Left colon (tissue), 2 donors: Measurements from ENCODE around the gene SRGAP3. TPM values are rescaled to one million over a fixed set of nuclear protein-coding genes. Genes with fewer than 3 reads are reported as not detected.

Experiments
- ATAC-seq: fragments of 200-7000 bp; cut with Tn5 transposase; one replicate; pipeline ENCODE4 v1.9.1; 2020; ENCODE audit warnings: mild to moderate bottlenecking, moderate library complexity
- DNase-seq, 2 donors: peaks; one replicate each; pipeline ENCODE4 v3.0.0-alpha.2; 2020
- intact Hi-C, 2 donors: fragments of 100-400 bp; cut with DNase I in 1 of 2; cut with micrococcal nuclease in 1 of 2; formaldehyde crosslinking; loops; one replicate each; pipeline versions ENCODE4 v1.11.2 to v1.14.0; 2022; cut with DNase I, micrococcal nuclease
- total RNA-seq, 2 donors: library from RNA; stranded (reverse); fragmentation: NEBNext Ultra II Directional; extraction: Animal tissue kit (Norgen Biotek cat#: 25700); gene quantifications; one replicate each; pipeline ENCODE4 v1.2.1, GENCODE V29; 2021
- donor health status: DM: no; HTN: no; CAD: no.
- donor health status: DM: yes; HTN: yes; CAD: no.

The SRGAP3 gene
- total RNA-seq, 2 donors from 2014 or later, result 7.9 to 8.0 TPM

GRCh38 chr3:9161298-9161697 lies 88.1 kb downstream of the SRGAP3 start:
- intact Hi-C loops, result no loop called here
- ATAC-seq, result no peak

DNA sequence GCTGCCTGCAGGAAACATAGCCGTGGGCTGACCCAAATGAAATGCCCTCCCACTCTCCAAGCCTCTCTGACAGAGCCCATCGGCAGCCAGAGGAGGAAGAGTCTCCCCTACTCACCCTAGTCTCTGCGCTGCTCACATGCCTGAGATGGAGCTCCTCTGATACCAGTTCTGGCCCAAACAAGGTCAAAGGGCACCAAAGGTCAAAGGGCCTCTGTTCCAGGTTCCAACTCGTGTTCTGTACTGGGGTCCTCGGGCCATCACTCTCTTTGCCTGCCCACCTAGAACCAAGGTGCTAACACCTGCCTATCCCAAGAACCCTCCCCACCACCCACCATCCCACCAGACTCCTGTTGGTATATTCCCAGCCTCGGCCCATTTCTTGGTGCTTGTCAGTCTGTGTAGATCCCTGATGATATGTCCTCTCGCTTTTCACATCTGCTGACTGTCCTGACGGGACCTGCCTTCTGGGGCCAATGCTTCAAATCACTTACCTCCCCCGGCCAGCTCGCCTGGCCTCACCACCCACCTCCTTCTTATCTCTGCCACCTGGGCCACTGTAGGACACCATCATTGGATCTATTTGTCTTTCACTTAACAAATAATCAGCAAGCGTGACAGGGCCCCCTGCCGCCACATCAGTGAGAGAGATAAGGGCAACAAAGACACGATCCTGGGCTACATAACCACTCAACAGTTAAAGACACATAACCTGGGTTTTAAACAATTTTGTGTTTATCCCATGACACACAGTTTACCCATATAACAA lies 90.4 kb downstream of the SRGAP3 start:
- DNase-seq, result no peak
- intact Hi-C loops, result no loop called here
- ATAC-seq, result no peak

More at GRCh38 chr3:9161298-9161697, 88.1 kb downstream of the SRGAP3 start:
- no peak for DNase-seq

DNA sequence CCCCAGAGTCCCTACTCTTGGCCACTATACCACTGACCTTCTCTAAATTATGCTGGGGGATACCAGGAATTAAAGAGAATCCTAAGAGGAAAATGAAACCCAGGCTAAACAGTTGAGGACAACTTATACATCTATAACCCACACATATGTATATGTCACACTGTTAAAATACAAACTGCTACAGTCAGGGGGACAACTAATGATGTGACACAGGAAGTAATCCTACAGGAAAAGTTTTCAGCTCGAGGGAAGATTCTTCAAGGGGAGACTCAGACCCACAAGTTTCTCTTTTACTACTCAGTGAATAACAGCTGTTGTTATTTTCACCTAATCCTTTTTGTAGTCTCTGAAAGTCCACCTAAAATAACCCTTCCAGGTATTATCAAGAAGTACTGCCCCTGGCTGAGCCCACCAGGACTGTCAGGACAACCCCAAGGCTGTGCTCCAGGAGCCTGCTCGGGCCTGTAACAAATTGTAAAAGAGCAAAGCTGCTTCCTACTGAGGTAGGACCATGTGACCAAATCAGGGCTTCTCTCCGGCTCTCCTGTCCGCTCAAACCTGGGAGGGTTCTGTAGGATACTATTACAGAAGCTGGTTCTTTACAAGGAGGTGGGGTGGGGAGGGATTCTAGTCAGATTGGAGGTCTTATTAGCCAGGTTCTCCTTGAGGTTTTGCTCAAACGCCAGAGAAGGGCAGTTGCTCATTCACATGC lies 91.6 kb downstream of the SRGAP3 start:
- DNase-seq (no peak), ATAC-seq (no peak)
- intact Hi-C loops, result no loop called here

DNA sequence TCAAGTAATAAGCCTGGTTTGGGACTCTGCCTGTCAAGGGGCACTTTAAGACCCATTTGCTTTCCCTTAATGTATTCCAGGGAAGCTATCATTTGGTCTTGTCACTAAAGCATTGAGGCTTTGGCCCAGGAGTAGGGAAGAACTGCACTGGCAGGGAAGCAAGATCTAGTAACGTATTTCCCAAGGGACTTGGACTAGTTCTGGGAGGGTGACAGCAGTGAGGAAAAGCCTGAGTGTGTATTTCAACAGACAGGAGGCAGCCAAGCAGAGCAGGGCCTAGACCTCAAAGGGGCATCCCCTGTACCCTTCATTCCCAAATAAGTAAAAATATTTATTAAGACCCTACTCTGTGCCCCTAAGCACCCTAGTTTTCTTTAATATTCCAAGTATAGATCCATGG lies 92.8 kb downstream of the SRGAP3 start:
- no peak for DNase-seq
- intact Hi-C loops, result no loop called here
- no peak for ATAC-seq

- ATAC-seq (no peak), DNase-seq (no peak)
- intact Hi-C loops, result no loop called here
Measured at GRCh38 chr3:9155028-9155427, 94.4 kb downstream of the SRGAP3 start.

- ATAC-seq (no peak), DNase-seq (no peak)
- intact Hi-C loops, result no loop called here
Measured at GRCh38 chr3:9153904-9154619, 95.4 kb downstream of the SRGAP3 start.

DNA sequence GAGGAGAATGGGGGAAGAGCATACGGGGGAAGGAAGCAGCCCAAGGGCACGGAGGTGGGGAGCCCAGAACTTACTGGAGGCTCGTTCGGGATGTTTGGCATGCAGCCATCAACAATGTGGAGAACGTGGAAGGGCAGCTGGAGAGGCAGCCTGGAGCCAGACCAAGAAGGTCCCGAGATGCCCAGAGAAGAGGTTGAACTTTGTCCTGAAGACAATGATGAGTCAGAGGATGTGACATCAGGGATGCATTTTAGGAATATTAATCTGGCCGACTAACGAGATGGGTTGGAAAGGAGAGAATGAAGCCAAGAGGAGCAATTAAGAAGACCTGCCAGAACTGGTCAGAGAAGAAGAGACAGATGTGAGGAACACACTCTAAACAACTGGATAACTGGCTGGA lies 98.2 kb downstream of the SRGAP3 start:
- ATAC-seq, result no peak
- intact Hi-C loops, result no loop called here
- no peak for DNase-seq

- ATAC-seq (no peak), DNase-seq (no peak)
- intact Hi-C loops, result no loop called here
Measured at GRCh38 chr3:9149566-9149965, 99.9 kb downstream of the SRGAP3 start.

GRCh38 chr3:9147896-9148266 lies 101.6 kb downstream of the SRGAP3 start:
- no peak for ATAC-seq
- DNase-seq, result no peak
- intact Hi-C loops, result no loop called here

DNA sequence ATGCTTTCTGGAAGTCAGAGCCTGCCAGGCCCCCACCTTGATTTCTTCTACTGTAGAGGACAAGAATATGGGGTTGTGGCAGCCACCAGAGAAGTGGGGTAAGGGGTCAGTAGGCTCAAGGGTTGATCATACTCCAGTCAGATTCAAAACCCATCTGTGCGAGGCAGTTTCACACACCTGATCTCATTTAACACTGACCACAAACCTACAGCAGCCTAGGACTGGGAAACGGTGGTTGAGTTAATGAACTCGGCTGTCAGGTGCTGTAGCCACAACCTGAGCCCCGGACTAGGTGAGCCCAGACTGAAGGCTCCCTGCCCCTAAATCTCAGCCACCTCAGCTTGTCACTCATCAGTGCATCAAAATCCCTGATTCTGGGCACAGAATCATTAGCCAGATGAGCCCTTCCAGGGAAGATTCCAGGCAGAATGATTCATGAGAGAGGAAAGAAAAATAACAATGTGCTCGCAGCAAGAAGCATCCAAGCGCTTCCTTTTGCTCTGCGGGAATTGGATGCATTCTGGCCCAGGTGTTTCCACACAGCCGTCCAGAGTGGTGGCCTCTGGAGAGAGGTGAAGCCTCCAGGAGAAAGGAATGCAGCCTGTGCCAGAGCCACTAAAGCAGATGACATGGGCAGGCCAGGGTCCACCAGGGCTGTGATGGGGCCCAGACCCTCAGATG lies 102.1 kb downstream of the SRGAP3 start:
- intact Hi-C loops, result no loop called here
- DNase-seq, result no peak
- no peak for ATAC-seq

DNA sequence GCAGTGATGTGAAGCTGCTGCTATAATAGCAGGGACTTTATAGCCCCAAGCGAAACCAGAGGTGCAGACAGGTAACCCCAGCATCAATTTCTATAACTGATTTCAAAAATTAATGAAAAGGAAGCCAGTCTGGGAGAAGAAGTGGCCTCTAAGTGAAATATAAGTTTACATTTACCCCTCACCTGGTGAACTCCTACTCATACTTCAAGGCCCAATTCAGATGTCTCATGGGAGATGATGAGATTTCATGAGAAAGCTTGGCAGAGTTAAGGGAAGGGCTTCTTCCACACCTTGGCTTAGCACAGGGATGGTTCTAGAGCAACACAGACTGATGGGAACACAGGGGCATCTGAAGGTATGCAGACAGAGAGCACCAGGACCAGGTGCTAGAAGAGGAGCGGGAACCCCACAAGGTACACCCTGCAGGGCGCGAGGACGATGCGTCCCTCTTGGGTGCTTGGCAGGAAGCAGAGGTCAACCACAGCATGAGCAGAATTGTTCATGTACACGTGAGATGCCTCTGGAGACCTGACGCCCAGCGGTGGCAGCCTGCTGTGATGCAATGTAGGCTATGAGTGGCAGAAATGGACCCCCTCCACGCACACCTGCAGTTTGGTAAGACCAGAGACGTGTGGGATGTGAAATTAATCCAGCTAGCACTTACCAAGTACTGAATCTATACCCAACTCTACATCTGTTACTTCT lies 102.9 kb downstream of the SRGAP3 start:
- intact Hi-C loops, result no loop called here
- no peak for DNase-seq

DNA sequence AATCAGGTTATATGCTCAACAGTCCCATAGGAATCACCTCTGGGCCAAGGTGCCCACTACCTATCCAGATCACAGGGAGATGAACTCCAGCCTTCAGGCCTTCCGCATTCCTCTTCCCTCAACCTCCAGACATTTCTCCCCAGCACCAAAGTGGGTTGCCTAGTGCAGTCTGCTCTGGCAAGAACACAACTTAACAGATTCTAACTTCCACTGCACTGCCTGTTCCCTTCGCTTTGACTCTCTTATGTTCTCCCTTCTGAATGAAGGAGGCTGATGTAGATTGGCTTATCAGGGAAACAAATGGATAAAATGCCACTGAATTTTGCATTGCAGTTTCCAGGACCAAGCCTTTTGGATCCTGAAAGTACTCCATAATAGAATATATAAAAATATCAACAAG lies 106.3 kb downstream of the SRGAP3 start:
- DNase-seq (no peak), ATAC-seq (no peak)
- intact Hi-C loops, result no loop called here

More for the DNA sequence above, 102.9 kb downstream of the SRGAP3 start:
- ATAC-seq, result no peak

- intact Hi-C loops, result no loop called here
- no peak for DNase-seq
- no peak for ATAC-seq
Measured at GRCh38 chr3:9142362-9142761, 107.1 kb downstream of the SRGAP3 start.

GRCh38 chr3:9141928-9142289 lies 107.5 kb downstream of the SRGAP3 start:
- no peak for ATAC-seq
- no peak for DNase-seq
- intact Hi-C loops, result no loop called here

DNA sequence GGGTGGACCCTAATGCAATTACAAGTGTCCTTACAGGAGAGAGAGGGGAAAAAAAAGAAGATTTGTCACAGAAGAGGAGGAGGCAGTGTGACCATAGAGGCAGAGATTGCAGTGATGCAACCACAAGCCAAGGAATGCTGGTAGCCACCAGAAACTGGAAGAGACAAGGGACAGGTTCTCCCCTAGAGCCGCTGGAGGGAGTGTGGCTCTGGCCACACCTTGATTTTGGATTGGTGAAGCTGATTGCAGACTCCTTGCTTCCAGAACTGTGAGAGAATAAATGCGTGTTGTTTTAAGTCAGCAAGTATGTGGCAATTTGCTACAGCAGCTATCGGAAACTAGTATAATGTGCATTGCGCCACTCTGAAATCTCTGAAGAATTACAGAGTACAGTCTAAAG lies 110.1 kb downstream of the SRGAP3 start:
- DNase-seq, result no peak
- no peak for ATAC-seq
- intact Hi-C loops, result no loop called here

GRCh38 chr3:9137676-9138075 lies 111.8 kb downstream of the SRGAP3 start:
- ATAC-seq (no peak), DNase-seq (no peak)
- intact Hi-C loops, result no loop called here

DNA sequence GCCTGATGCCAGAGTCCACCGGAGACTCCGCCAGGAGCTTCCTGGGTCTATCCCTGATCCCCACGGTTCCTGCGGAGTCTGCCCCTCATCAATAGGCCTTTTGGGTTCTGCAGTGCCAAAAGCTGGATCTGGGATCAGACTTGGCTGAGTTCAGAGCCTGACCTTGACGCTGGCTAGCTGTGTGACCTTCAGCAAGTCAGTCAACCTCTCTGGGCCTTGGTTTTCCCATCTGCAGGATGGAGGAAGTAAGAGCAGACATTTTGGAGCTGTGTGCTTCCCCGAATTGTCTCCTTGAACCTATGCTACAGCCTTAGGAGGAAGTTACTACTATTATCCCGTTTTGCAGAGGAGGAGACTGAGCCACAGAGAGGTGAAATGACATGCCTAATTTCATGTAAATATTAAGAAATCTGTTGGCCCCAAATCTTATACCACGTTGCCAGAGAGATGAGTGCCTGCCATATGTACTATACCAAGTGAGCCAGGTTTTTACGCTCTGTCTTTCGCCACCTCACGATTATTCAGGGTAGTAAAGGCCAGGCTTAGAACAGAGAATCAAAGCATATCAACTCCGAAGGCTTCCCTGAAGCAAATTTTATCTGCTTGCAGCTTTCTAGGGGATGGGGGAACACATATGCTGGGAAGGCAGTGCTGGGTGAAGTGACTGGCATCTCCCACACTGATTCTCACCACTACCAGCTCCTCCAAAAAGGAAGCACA lies 112.5 kb downstream of the SRGAP3 start:
- DNase-seq (no peak), ATAC-seq (no peak)
- intact Hi-C loops, result no loop called here

DNA sequence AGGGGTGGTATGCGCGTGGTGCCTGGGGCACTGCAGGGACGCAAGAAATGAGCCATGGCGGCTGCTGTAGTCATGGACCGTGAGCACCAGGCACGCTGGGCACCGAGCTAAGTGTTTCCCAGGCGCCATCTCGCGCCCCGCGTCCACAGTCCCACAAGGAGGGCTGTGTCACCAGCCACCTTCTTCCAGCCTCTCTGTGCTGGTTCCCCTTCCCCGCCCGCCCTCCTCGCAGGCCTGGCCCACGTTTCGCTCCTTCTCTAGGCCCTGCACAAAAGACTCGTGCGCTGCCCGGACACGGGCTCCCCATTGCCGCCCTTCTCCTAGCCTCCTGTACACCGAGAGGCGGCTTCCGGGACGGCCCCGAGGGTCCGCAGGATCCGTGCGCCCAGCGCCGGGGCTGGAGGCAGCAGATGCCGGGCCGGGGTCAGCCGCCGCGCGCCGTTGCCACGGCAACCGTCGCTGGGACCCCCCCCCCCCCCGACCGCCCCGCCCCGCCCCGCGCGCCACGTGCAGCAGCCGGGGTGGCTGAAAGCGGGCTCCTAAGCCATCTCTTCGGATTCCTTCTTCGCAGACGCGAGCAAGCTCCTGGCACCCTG lies 113.4 kb downstream of the SRGAP3 start:
- intact Hi-C loops, result no loop called here
- DNase-seq (no peak), ATAC-seq (no peak)
